ENCODE results near the gene OLFM1. TPM values are rescaled to one million over a fixed set of nuclear protein-coding genes. Genes with fewer than 3 reads are reported as not detected.

OLFM1 gene
- total RNA-seq, 4 donors from 2014 or later: 0.64 to 17.5 (median 10.9) TPM

GRCh38 chr9:135080286-135081263 is 6.9 kb upstream of the OLFM1 start:
- H3K9me3 ChIP-seq: no peaks in the 10 kb centered on the region
- H3K27me3 ChIP-seq: peaks cover 0 to 74% (median 0%) of the 10 kb centered on the region in 4 donors
- intact Hi-C loops (cut with DNase I): no loop called here
- no peaks in the 10 kb centered on the region for H3K36me3 ChIP-seq
- 80 to 81% methylated on average over 25 to 26 of the region's 26 CpGs for WGBS, 2 donors
- peaks cover 4 to 27% (median 12%) of the 10 kb centered on the region in 3 donors for H3K4me1 ChIP-seq
- no peak for DNase-seq
- TF ChIP-seq POLR2A (IDR thresholded peaks at IDR 0.05) (no peak), CTCF (IDR thresholded peaks at IDR 0.05) (no peak)
- H3K4me3 ChIP-seq: no peak overlapping the region
- no peak overlapping the region for H3K27ac ChIP-seq

GRCh38 chr9:135081264-135081660 is 6.2 kb upstream of the OLFM1 start:
- TF ChIP-seq POLR2A (IDR thresholded peaks at IDR 0.05): no peak
- TF ChIP-seq CTCF (IDR thresholded peaks at IDR 0.05): no peak
- Histone ChIP-seq H3K27ac (no peak overlapping the region), H3K36me3 (no peaks in the 10 kb centered on the region), H3K27me3 (peaks cover 0 to 74% (median 0%) of the 10 kb centered on the region in 4 donors), H3K4me3 (no peak overlapping the region), H3K9me3 (no peaks in the 10 kb centered on the region), H3K4me1 (peaks cover 0 to 27% (median 7%) of the 10 kb centered on the region in 3 donors)
- WGBS, 2 donors: 77 to 81% methylated on average over 4 to 12 of the region's 15 CpGs
- intact Hi-C loops (cut with DNase I): no loop called here
- DNase-seq: no peak

- TF ChIP-seq CTCF (IDR thresholded peaks at IDR 0.05) (no peak), POLR2A (IDR thresholded peaks at IDR 0.05) (no peak)
- no peaks in the 10 kb centered on the region for H3K36me3 ChIP-seq
- WGBS, 2 donors: 90 to 91% methylated on average over 11 to 14 of the region's 16 CpGs
- no peak overlapping the region for H3K4me3 ChIP-seq
- intact Hi-C loops (cut with DNase I): no loop called here
- no peak overlapping the region for H3K27ac ChIP-seq
- H3K9me3 ChIP-seq: no peaks in the 10 kb centered on the region
- no peak for DNase-seq
- peaks cover 0 to 74% (median 0%) of the 10 kb centered on the region in 4 donors for H3K27me3 ChIP-seq
- H3K4me1 ChIP-seq: peaks cover 3 to 27% (median 10%) of the 10 kb centered on the region in 3 donors
Measured at GRCh38 chr9:135081731-135082130, 5.7 kb upstream of the OLFM1 start.

GRCh38 chr9:135082536-135082935 is 4.9 kb upstream of the OLFM1 start:
- DNase-seq: no peak
- no peaks in the 10 kb centered on the region for H3K36me3 ChIP-seq
- peaks cover 10 to 34% (median 15%) of the 10 kb centered on the region in 3 donors for H3K4me1 ChIP-seq
- no peak overlapping the region for H3K4me3 ChIP-seq
- TF ChIP-seq CTCF (IDR thresholded peaks at IDR 0.05) (no peak), POLR2A (IDR thresholded peaks at IDR 0.05) (no peak)
- no peaks in the 10 kb centered on the region for H3K9me3 ChIP-seq
- no peak overlapping the region for H3K27ac ChIP-seq
- WGBS, 2 donors: 60 to 72% methylated on average over 3 to 4 of the region's 7 CpGs
- intact Hi-C loops (cut with DNase I): no loop called here
- H3K27me3 ChIP-seq: peaks cover 0 to 74% (median 3%) of the 10 kb centered on the region in 4 donors

- Histone ChIP-seq H3K36me3 (no peaks in the 10 kb centered on the region), H3K4me1 (peaks cover 15 to 40% (median 16%) of the 10 kb centered on the region in 3 donors), H3K27ac (no peak overlapping the region), H3K9me3 (no peaks in the 10 kb centered on the region), H3K4me3 (no peak overlapping the region), H3K27me3 (peaks cover under 1 to 72% (median 5%) of the 10 kb centered on the region in 4 donors)
- DNase-seq: no peak
- 31 to 33% methylated on average over 3 to 10 of the region's 13 CpGs for WGBS, 2 donors
- TF ChIP-seq CTCF (IDR thresholded peaks at IDR 0.05) (no peak), POLR2A (IDR thresholded peaks at IDR 0.05) (no peak)
- intact Hi-C loops (cut with DNase I): no loop called here
Measured at GRCh38 chr9:135083241-135083810, 4.1 kb upstream of the OLFM1 start.

Data from esophagus squamous epithelium (tissue), 5 donors.